Body of pancreas (tissue), 4 donors: ENCODE results near the gene TUBA8.

ENCODE experiments used
- CTCF ChIP-seq, 7 experiments: fragments of 450-650 bp in 4 of 7; fragments of 200-600 bp in 3 of 7; sonication (generic) in 3 of 7; IDR thresholded peaks; one replicate each; pipeline ENCODE4 v1.5.1; 2016 to 2019; ENCODE audit warnings: antibody characterized with exemption in 7 of 7
- POLR2A ChIP-seq, 3 donors: fragments of 450-650 bp; IDR thresholded peaks; one replicate each; pipeline ENCODE4 v1.6.1; 2016; ENCODE audit warnings: antibody characterized with exemption in 3 of 3, mild to moderate bottlenecking in 2 of 3

- no peak for TF ChIP-seq CTCF (IDR thresholded peaks at IDR 0.05)
- no peak for TF ChIP-seq POLR2A (IDR thresholded peaks at IDR 0.05)
Observed at GRCh38 chr22:18116634-18117033, 6.0 kb downstream of the TUBA8 start.
